Subcutaneous abdominal adipose tissue (tissue), 5 donors: Measurements from ENCODE around the gene DNAJC18.

Experiments used
- H3K27ac ChIP-seq: one replicate; pipeline ENCODE4 v1.7.0; 2013; ENCODE audit warnings: low read depth, mild to moderate bottlenecking, inconsistent platforms, low read length, moderate library complexity
- H3K27me3 ChIP-seq, 5 donors: one replicate each; pipeline ENCODE4 v1.7.0; 2013; ENCODE audit warnings: low read length in 5 of 5, inconsistent platforms in 1 of 5; ENCODE audit not compliant: control insufficient read depth in 5 of 5, insufficient read depth in 4 of 5
- H3K36me3 ChIP-seq, 5 donors: one replicate each; pipeline ENCODE4 v1.7.0; 2013; ENCODE audit warnings: low read length in 5 of 5; ENCODE audit not compliant: control insufficient read depth in 5 of 5, insufficient read depth in 5 of 5
- H3K4me1 ChIP-seq, 5 donors: one replicate each; pipeline ENCODE4 v1.7.0; 2013; ENCODE audit warnings: low read length in 5 of 5, mild to moderate bottlenecking in 3 of 5, moderate library complexity in 1 of 5; ENCODE audit not compliant: control insufficient read depth in 5 of 5, insufficient read depth in 5 of 5
- H3K4me3 ChIP-seq, 5 donors: one replicate each; pipeline ENCODE4 v1.7.0; 2013; ENCODE audit warnings: low read length in 5 of 5, low read depth in 1 of 5
- H3K9ac ChIP-seq, 5 donors: one replicate each; pipeline ENCODE4 v1.7.0; 2013; ENCODE audit warnings: low read length in 5 of 5, mild to moderate bottlenecking in 4 of 5, moderate library complexity in 3 of 5
- H3K9me3 ChIP-seq, 5 donors: one replicate each; pipeline ENCODE4 v1.7.0; 2013; ENCODE audit warnings: low read length in 5 of 5; ENCODE audit not compliant: control insufficient read depth in 5 of 5
- donor health status: healthy.
- donor health status: healthy.
- donor health status: healthy.
- donor health status: healthy.
- donor health status: healthy.

The DNAJC18 gene

GRCh38 chr5:139475865-139476617 is 36.7 kb upstream of the DNAJC18 start:
- Histone ChIP-seq H3K9ac (no peak overlapping the region), H3K9me3 (no peaks in the 10 kb centered on the region), H3K4me3 (no peak overlapping the region), H3K27me3 (no peaks in the 10 kb centered on the region), H3K36me3 (peaks cover 0 to 44% (median 27%) of the 10 kb centered on the region in 5 donors), H3K27ac (no peak overlapping the region), H3K4me1 (peaks cover 3 to 43% (median 30%) of the 10 kb centered on the region in 5 donors)

- Histone ChIP-seq H3K4me3 (no peak overlapping the region), H3K9me3 (no peaks in the 10 kb centered on the region), H3K27me3 (no peaks in the 10 kb centered on the region), H3K36me3 (peaks cover 0 to 44% (median 27%) of the 10 kb centered on the region in 5 donors), H3K4me1 (peaks cover 3 to 43% (median 31%) of the 10 kb centered on the region in 5 donors), H3K9ac (no peak overlapping the region), H3K27ac (no peak overlapping the region)
Measured at GRCh38 chr5:139474890-139475791, 35.8 kb upstream of the DNAJC18 start.

- H3K36me3 ChIP-seq = peaks cover 0 to 36% (median 26%) of the 10 kb centered on the region in 5 donors
- no peaks in the 10 kb centered on the region for H3K27me3 ChIP-seq
- H3K4me3 ChIP-seq = no peak overlapping the region
- peaks cover 3 to 48% (median 36%) of the 10 kb centered on the region in 5 donors for H3K4me1 ChIP-seq
- no peaks in the 10 kb centered on the region for H3K9me3 ChIP-seq
- peak overlapping the region; percentile 11 for H3K27ac ChIP-seq
- no peak overlapping the region for H3K9ac ChIP-seq
Measured at GRCh38 chr5:139473565-139473964, 34.2 kb upstream of the DNAJC18 start.

DNA sequence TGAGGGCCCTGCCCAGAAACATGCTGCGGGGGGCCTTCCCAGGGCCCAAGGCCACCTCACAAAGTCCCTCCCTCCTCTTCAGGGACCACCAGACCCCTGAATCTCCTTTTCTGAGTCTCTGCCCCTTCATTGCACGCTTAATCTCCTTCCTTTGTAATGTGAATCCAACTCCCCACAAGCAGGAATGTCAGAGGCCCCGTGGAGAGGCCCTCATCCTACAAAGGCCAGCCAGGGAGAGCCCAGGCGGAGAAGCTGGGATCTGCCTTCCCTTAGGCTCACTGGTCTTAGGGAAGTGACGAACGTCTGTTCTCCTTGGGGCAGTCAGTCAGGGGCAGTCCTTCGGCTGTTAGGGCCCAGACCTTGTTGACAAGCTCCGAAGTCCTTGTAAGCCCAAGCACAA is 33.8 kb upstream of the DNAJC18 start:
- Histone ChIP-seq H3K9ac (no peak overlapping the region), H3K27ac (peak overlapping the region; percentile 11), H3K27me3 (no peaks in the 10 kb centered on the region), H3K36me3 (peaks cover 0 to 32% (median 22%) of the 10 kb centered on the region in 5 donors), H3K4me3 (no peak overlapping the region), H3K4me1 (peaks cover 3 to 53% (median 41%) of the 10 kb centered on the region in 5 donors), H3K9me3 (no peaks in the 10 kb centered on the region)

DNA sequence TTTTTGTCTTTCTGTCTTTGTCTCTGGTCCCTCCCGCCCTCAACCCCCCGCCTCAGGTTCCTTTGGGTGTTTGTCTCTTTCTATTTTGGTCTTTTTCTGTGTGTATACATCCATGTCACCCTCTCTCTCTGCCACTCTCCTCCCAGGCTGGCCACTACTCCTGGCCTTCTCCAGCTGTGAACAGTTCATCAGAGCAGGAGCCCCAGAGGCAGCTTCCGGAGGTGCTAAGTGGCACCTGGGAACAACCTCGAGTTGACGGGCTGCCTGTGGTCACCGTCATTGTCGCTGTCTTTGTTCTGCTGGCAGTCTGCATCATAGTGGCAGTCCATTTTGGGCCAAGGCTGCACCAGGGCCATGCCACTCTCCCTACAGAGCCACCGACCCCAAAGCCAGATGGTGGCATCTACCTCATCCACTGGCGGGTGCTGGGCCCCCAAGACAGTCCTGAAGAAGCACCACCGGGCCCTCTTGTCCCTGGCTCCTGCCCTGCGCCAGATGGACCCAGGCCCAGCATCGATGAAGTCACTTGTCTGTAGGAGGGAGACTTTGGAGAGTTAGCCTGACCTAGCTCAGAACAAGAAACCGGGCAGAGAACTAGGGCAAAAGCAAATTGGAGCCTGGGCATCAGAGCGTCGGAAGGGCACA is 33.2 kb upstream of the DNAJC18 start:
- H3K9me3 ChIP-seq = no peaks in the 10 kb centered on the region
- peak overlapping the region; percentile 11 for H3K27ac ChIP-seq
- H3K9ac ChIP-seq = no peak overlapping the region

DNA sequence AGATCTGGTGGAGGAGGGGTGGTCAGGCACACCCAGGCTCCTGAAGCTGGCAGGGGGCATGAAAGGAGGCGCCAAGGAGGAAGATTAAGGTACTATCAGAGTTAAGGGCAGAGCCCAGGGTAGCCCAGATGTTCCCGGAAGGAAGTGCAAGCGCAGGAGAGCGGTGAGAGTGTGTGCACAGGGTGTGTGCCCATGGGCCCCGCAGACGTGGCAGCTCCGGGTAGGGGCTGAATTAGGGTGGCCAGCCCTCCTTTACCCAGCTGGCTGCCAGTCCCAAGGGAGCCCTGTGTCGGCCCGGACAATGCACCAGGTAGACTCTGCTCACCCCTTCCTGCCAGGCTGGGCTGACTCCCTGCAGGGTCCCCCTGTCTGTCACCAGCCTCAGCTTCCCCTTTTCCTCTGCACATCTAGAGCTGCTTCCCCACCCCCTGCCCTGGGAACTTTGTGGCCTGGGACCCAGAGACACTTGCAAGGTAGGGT is 31.5 kb upstream of the DNAJC18 start, which contains the start of gene SMIM33:
Gene SMIM33 (plus strand): TSS at position 184 of the 480 bp plus-strand sequence. CDS start 118 bp downstream, at position 302.
- H3K4me1 ChIP-seq = peaks cover 3 to 52% (median 41%) of the 10 kb centered on the region in 5 donors
- no peak within 1 kb of the TSS for H3K27ac ChIP-seq
- no peaks in the 10 kb centered on the region for H3K9me3 ChIP-seq

More for the DNA sequence above, 33.2 kb upstream of the DNAJC18 start:
- H3K4me3 ChIP-seq = no peak overlapping the region
- no peaks in the 10 kb centered on the region for H3K27me3 ChIP-seq
- H3K4me1 ChIP-seq = peaks cover 3 to 53% (median 41%) of the 10 kb centered on the region in 5 donors
- H3K36me3 ChIP-seq = peaks cover 0 to 26% (median 16%) of the 10 kb centered on the region in 5 donors

GRCh38 chr5:139468421-139468931 is 29.2 kb upstream of the DNAJC18 start:
- Histone ChIP-seq H3K27me3 (no peaks in the 10 kb centered on the region), H3K4me1 (peaks cover 0 to 30% (median 26%) of the 10 kb centered on the region in 5 donors), H3K36me3 (no peaks in the 10 kb centered on the region), H3K27ac (peak overlapping the region; percentile 81), H3K4me3 (no peak overlapping the region), H3K9me3 (no peaks in the 10 kb centered on the region), H3K9ac (peak overlapping the region in 2 of 5 donors; percentile 56 to 62)

More for the DNA sequence above, 31.5 kb upstream of the DNAJC18 start, which contains the start of gene SMIM33:
- no peak within 1 kb of the TSS for H3K9ac ChIP-seq
- peaks cover 0 to 11% (median 5%) of the 10 kb centered on the region in 5 donors for H3K36me3 ChIP-seq
- H3K4me3 ChIP-seq = peak within 1 kb of the TSS in 1 of 5 donors; percentile 31
- H3K27me3 ChIP-seq = no peaks in the 10 kb centered on the region

GRCh38 chr5:139462586-139463276 is 23.4 kb upstream of the DNAJC18 start, which contains the start of gene ECSCR:
TSS of gene ECSCR (minus strand) at chr5:139462743. CDS start at chr5:139462670, 73 bp downstream.
- H3K4me1 ChIP-seq = peaks cover 0 to 37% (median 5%) of the 10 kb centered on the region in 5 donors
- H3K9me3 ChIP-seq = no peaks in the 10 kb centered on the region
- H3K4me3 ChIP-seq = peak within 1 kb of the TSS; percentile 22 to 71 (median 64)
- peaks cover 0 to 3% (median 0%) of the 10 kb centered on the region in 5 donors for H3K36me3 ChIP-seq
- H3K9ac ChIP-seq = peak within 1 kb of the TSS in 3 of 5 donors; percentile 47 to 68 (median 62)
- peak within 1 kb of the TSS; percentile 75 for H3K27ac ChIP-seq
- H3K27me3 ChIP-seq = no peaks in the 10 kb centered on the region
